ENCODE results near the gene CAPG.

CAPG gene

GRCh38 chr2:85413592-85414420 is 3.6 kb upstream of the CAPG start:
- Histone ChIP-seq H3K27ac (ENCODE audit: low read length) (no peak overlapping the region), H3K4me3 (ENCODE audit: low read length) (no peak overlapping the region), H3K9me2 (replicated peaks; ENCODE audit: insufficient read depth, low read length) (no peaks in the 10 kb centered on the region), H3F3A (ENCODE audit: insufficient read depth, low read length) (peaks cover 6% of the 10 kb centered on the region), H3K27me3 (replicated peaks; ENCODE audit: insufficient read depth, low read length) (no peaks in the 10 kb centered on the region), H3K9ac (ENCODE audit: low read length) (no peak overlapping the region), H4K20me1 (ENCODE audit: insufficient read depth, low read length) (no peaks in the 10 kb centered on the region), H3K4me2 (ENCODE audit: low read depth, low read length) (no peak overlapping the region), H3K9me3 (replicated peaks; ENCODE audit: insufficient read depth, low read length) (no peaks in the 10 kb centered on the region), H3K79me2 (ENCODE audit: low read length) (no peaks in the 10 kb centered on the region), H2AFZ (ENCODE audit: low read length) (no peak overlapping the region), H3K4me1 (ENCODE audit: low read length) (peaks cover 17% of the 10 kb centered on the region), H3K36me3 (replicated peaks; ENCODE audit: insufficient read depth, low read length) (no peaks in the 10 kb centered on the region)
- no peak for DNase-seq
- TF ChIP-seq CTCF (IDR thresholded peaks at IDR 0.05; ENCODE audit: low read length): no peak
- no peak for TF ChIP-seq EZH2 (optimal IDR thresholded peaks at IDR 0.05; ENCODE audit: low read depth, low read length)

GRCh38 chr2:85411405-85411748 is 1.2 kb upstream of the CAPG start:
- Histone ChIP-seq H3K9me2 (replicated peaks; ENCODE audit: insufficient read depth, low read length) (no peaks in the 10 kb centered on the region), H3K27ac (ENCODE audit: low read length) (no peak overlapping the region), H3K4me1 (ENCODE audit: low read length) (peaks cover 24% of the 10 kb centered on the region), H3F3A (ENCODE audit: insufficient read depth, low read length) (peaks cover 10% of the 10 kb centered on the region), H4K20me1 (ENCODE audit: insufficient read depth, low read length) (no peaks in the 10 kb centered on the region), H3K36me3 (replicated peaks; ENCODE audit: insufficient read depth, low read length) (no peaks in the 10 kb centered on the region), H2AFZ (ENCODE audit: low read length) (no peak overlapping the region), H3K9ac (ENCODE audit: low read length) (no peak overlapping the region), H3K4me2 (ENCODE audit: low read depth, low read length) (no peak overlapping the region), H3K79me2 (ENCODE audit: low read length) (no peaks in the 10 kb centered on the region), H3K27me3 (replicated peaks; ENCODE audit: insufficient read depth, low read length) (no peaks in the 10 kb centered on the region), H3K9me3 (replicated peaks; ENCODE audit: insufficient read depth, low read length) (no peaks in the 10 kb centered on the region), H3K4me3 (ENCODE audit: low read length) (no peak overlapping the region)
- TF ChIP-seq EZH2 (optimal IDR thresholded peaks at IDR 0.05; ENCODE audit: low read depth, low read length) (no peak), CTCF (IDR thresholded peaks at IDR 0.05; ENCODE audit: low read length) (no peak), EZH2phosphoT487 (IDR thresholded peaks at IDR 0.05; ENCODE audit: low read length) (no peak)
- DNase-seq: no peak

GRCh38 chr2:85410584-85411404 is 628 bp upstream of the CAPG start:
- H4K20me1 ChIP-seq (ENCODE audit: insufficient read depth, low read length): no peaks in the 10 kb centered on the region
- H3K9ac ChIP-seq (ENCODE audit: low read length): no peak overlapping the region
- no peaks in the 10 kb centered on the region for H3K79me2 ChIP-seq (ENCODE audit: low read length)
- 0 out of 2 replicates have a peak overlapping the region, but pooled peaks have one; percentile 32 for H2AFZ ChIP-seq (ENCODE audit: low read length)
- no peaks in the 10 kb centered on the region for H3K9me3 ChIP-seq (replicated peaks; ENCODE audit: insufficient read depth, low read length)
- H3K4me1 ChIP-seq (ENCODE audit: low read length): peaks cover 24% of the 10 kb centered on the region
- H3K4me3 ChIP-seq (ENCODE audit: low read length): no peak overlapping the region
- DNase-seq: no peak
- peaks cover 10% of the 10 kb centered on the region for H3F3A ChIP-seq (ENCODE audit: insufficient read depth, low read length)
- TF ChIP-seq EZH2phosphoT487 (IDR thresholded peaks at IDR 0.05; ENCODE audit: low read length): no peak
- no peak for TF ChIP-seq EZH2 (optimal IDR thresholded peaks at IDR 0.05; ENCODE audit: low read depth, low read length)
- H3K4me2 ChIP-seq (ENCODE audit: low read depth, low read length): peak overlapping the region; percentile 88
- H3K9me2 ChIP-seq (replicated peaks; ENCODE audit: insufficient read depth, low read length): no peaks in the 10 kb centered on the region
- no peaks in the 10 kb centered on the region for H3K36me3 ChIP-seq (replicated peaks; ENCODE audit: insufficient read depth, low read length)
- no peak overlapping the region for H3K27ac ChIP-seq (ENCODE audit: low read length)
- no peaks in the 10 kb centered on the region for H3K27me3 ChIP-seq (replicated peaks; ENCODE audit: insufficient read depth, low read length)
